Hepatocyte (in vitro differentiated cells): ENCODE measurements around the gene CCDC83. TPM values are rescaled to one million over a fixed set of nuclear protein-coding genes. Genes with fewer than 3 reads are reported as not detected.

ENCODE experiments used
- DNase-seq: peaks from one replicate; pipeline ENCODE4 v3.0.0-alpha.2; 2016; ENCODE audit warnings: low spot score
- H2AFZ ChIP-seq: fragments of 200-600 bp; sonication (generic); 2 replicates; pipeline ENCODE4 v1.6.0; 2016; ENCODE audit warnings: antibody characterized with exemption, mild to moderate bottlenecking
- H3K27ac ChIP-seq: fragments of 200-600 bp; sonication (generic); 2 replicates; pipeline ENCODE4 v1.5.1; 2016; ENCODE audit warnings: mild to moderate bottlenecking
- H3K27me3 ChIP-seq: fragments of 200-600 bp; sonication (generic); 2 replicates; pipeline ENCODE4 v1.6.1; 2016
- H3K36me3 ChIP-seq: fragments of 200-600 bp; sonication (generic); replicated peaks from 2 replicates; pipeline ENCODE4 v1.5.1; 2016; ENCODE audit warnings: low read depth; ENCODE audit not compliant: insufficient read depth
- H3K4me1 ChIP-seq: fragments of 200-600 bp; sonication (generic); 2 replicates; pipeline ENCODE4 v1.5.1; 2016; ENCODE audit warnings: mild to moderate bottlenecking, moderate library complexity; ENCODE audit not compliant: insufficient read depth
- H3K4me2 ChIP-seq: fragments of 200-600 bp; sonication (generic); 2 replicates; pipeline ENCODE4 v1.6.0; 2016
- H3K4me3 ChIP-seq: fragments of 200-600 bp; sonication (generic); 2 replicates; pipeline ENCODE4 v1.5.1; 2016; ENCODE audit warnings: mild to moderate bottlenecking
- H3K79me2 ChIP-seq: fragments of 200-600 bp; sonication (generic); 2 replicates; pipeline ENCODE4 v1.6.0; 2017; ENCODE audit warnings: mild to moderate bottlenecking
- H3K9me2 ChIP-seq: fragments of 200-600 bp; sonication (generic); replicated peaks from 2 replicates; pipeline ENCODE4 v1.6.0; 2017; ENCODE audit warnings: mild to moderate bottlenecking; ENCODE audit not compliant: insufficient read depth
- H3K9me3 ChIP-seq: fragments of 200-600 bp; sonication (generic); 2 replicates; pipeline ENCODE4 v1.5.1; 2016; ENCODE audit warnings: low read depth, mild to moderate bottlenecking
- H4K20me1 ChIP-seq: fragments of 200-600 bp; sonication (generic); 2 replicates; pipeline ENCODE4 v1.6.0; 2016; ENCODE audit warnings: mild to moderate bottlenecking; ENCODE audit not compliant: insufficient read depth, poor library complexity, severe bottlenecking
- EZH2 ChIP-seq: fragments of 200-600 bp; sonication (generic); IDR thresholded peaks from 2 replicates; pipeline ENCODE4 v1.6.1; 2016; ENCODE audit warnings: antibody characterized with exemption, mild to moderate bottlenecking, borderline replicate concordance
- EZH2phosphoT487 ChIP-seq: fragments of 200-600 bp; sonication (generic); IDR thresholded peaks from one replicate; pipeline ENCODE4 v1.6.1; 2018; ENCODE audit warnings: antibody characterized with exemption, mild to moderate bottlenecking, low read depth, moderate library complexity; ENCODE audit not compliant: unreplicated experiment, severe bottlenecking
- WGBS: methylation state at CpG from one replicate; pipeline ENCODE4 v1.1.6; 2016; ENCODE audit warnings: low lambda C conversion rate; ENCODE audit errors: missing lambda C conversion rate; 5-methylcytosine and 5-hydroxymethylcytosine counted together
- polyA plus RNA-seq: library from polyadenylated mRNA; unstranded; fragments of >200 nt; fragmentation: Nextera tagmentation; extraction: Ambion mirVana; gene quantifications from 2 replicates; pipeline ENCODE4 v1.2.1, GENCODE V29; 2016
- total RNA-seq: library from RNA; depleted of rRNA; stranded (reverse); fragments of >200 nt; gene quantifications from 2 replicates; pipeline ENCODE4 v1.2.3, GENCODE V29; 2014
- TF ChIP-seq, protein P1 (sequence below): fragments of 200-600 bp; sonication (generic); IDR thresholded peaks from 2 replicates; pipeline ENCODE4 v1.5.1; 2016; ENCODE audit warnings: antibody characterized with exemption, mild to moderate bottlenecking; ENCODE audit not compliant: poor library complexity

The CCDC83 gene
- total and polyA plus RNA-seq, 2 experiments from 2014 or later = not detected

DNA sequence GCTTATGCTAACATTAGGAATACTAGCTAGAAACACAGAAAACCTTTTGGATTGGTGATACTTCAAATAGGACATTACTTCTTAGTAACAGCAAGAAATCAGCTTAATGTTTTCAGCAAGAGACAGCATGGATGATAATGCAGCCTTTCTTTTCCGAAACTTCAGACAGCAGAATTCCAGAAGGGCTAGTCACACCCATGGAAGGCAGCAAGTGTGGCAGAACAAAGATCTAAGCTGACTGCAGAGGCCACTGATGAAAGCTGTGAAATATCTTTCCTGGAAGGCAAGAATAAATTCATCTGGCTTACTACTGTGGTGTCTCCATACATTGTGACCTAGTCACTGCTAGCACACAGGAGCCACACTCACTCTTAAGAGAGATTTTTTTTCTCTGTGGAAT lies 100.3 kb downstream of the CCDC83 start:
- Histone ChIP-seq H3K4me1 (no peaks in the 10 kb centered on the region), H3K4me2 (no peak overlapping the region), H3K4me3 (no peak overlapping the region), H3K27me3 (no peaks in the 10 kb centered on the region), H4K20me1 (peaks cover 3% of the 10 kb centered on the region), H3K9me2 (no peaks in the 10 kb centered on the region), H3K9me3 (no peaks in the 10 kb centered on the region), H3K79me2 (no peaks in the 10 kb centered on the region), H3K27ac (peak overlapping the region; percentile 23), H3K36me3 (peaks cover 4% of the 10 kb centered on the region), H2AFZ (no peak overlapping the region)
- TF ChIP-seq, protein P1, sequence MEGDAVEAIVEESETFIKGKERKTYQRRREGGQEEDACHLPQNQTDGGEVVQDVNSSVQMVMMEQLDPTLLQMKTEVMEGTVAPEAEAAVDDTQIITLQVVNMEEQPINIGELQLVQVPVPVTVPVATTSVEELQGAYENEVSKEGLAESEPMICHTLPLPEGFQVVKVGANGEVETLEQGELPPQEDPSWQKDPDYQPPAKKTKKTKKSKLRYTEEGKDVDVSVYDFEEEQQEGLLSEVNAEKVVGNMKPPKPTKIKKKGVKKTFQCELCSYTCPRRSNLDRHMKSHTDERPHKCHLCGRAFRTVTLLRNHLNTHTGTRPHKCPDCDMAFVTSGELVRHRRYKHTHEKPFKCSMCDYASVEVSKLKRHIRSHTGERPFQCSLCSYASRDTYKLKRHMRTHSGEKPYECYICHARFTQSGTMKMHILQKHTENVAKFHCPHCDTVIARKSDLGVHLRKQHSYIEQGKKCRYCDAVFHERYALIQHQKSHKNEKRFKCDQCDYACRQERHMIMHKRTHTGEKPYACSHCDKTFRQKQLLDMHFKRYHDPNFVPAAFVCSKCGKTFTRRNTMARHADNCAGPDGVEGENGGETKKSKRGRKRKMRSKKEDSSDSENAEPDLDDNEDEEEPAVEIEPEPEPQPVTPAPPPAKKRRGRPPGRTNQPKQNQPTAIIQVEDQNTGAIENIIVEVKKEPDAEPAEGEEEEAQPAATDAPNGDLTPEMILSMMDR = no peak
- no peak for TF ChIP-seq EZH2phosphoT487
- no peak for DNase-seq
- WGBS = 81% methylated on average over 1 of the region's 1 CpG

- TF ChIP-seq EZH2phosphoT487 (no peak), EZH2 (no peak)
- TF ChIP-seq, protein P1 = no peak
- Histone ChIP-seq H3K27ac (no peak overlapping the region), H4K20me1 (peaks cover 3% of the 10 kb centered on the region), H2AFZ (no peak overlapping the region), H3K9me3 (no peaks in the 10 kb centered on the region), H3K9me2 (no peaks in the 10 kb centered on the region), H3K36me3 (peaks cover 4% of the 10 kb centered on the region), H3K4me3 (no peak overlapping the region), H3K4me1 (no peaks in the 10 kb centered on the region), H3K79me2 (peaks cover 4% of the 10 kb centered on the region), H3K4me2 (no peak overlapping the region), H3K27me3 (no peaks in the 10 kb centered on the region)
- no peak for DNase-seq
- WGBS = 85% methylated on average over 3 of the region's 3 CpGs
Observed at GRCh38 chr11:85960678-85961077, 105.5 kb downstream of the CCDC83 start.

DNA sequence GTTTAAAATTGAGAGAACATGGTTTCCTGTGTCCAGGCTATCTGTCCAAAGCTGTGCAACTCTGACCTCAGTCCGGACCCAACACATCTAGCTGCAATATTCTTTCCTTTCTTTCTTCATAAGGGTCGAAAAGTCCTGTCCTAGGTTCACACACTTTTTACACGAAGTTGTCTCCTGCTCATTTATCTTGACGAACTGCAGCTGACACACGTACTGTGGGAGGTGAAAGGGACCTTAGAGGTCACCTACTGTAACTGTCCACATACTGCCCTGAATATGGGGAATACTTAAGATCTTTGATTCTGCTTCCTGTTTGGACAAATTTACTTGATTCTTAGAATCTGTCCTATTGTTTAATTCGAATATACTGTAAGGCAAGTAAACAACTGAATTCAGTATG lies 105.9 kb downstream of the CCDC83 start:
- no peaks in the 10 kb centered on the region for H3K9me3 ChIP-seq
- no peaks in the 10 kb centered on the region for H3K27me3 ChIP-seq
- no peak overlapping the region for H3K4me3 ChIP-seq
- 56% methylated on average over 6 of the region's 6 CpGs for WGBS
- H3K9me2 ChIP-seq = no peaks in the 10 kb centered on the region
- H2AFZ ChIP-seq = no peak overlapping the region
- H3K4me1 ChIP-seq = no peaks in the 10 kb centered on the region
- TF ChIP-seq, protein P1 = no peak
- H3K79me2 ChIP-seq = peaks cover 4% of the 10 kb centered on the region
- H4K20me1 ChIP-seq = peaks cover 3% of the 10 kb centered on the region
- DNase-seq = no peak
- no peak overlapping the region for H3K4me2 ChIP-seq
- peaks cover 4% of the 10 kb centered on the region for H3K36me3 ChIP-seq
- H3K27ac ChIP-seq = no peak overlapping the region

GRCh38 chr11:85961930-85962363 lies 106.8 kb downstream of the CCDC83 start:
- Histone ChIP-seq H3K79me2 (peaks cover 4% of the 10 kb centered on the region), H3K27ac (no peak overlapping the region), H2AFZ (no peak overlapping the region), H3K9me2 (no peaks in the 10 kb centered on the region), H4K20me1 (no peaks in the 10 kb centered on the region), H3K36me3 (peaks cover under 1% of the 10 kb centered on the region), H3K4me2 (no peak overlapping the region), H3K4me1 (no peaks in the 10 kb centered on the region), H3K27me3 (no peaks in the 10 kb centered on the region), H3K4me3 (no peak overlapping the region), H3K9me3 (no peaks in the 10 kb centered on the region)
- WGBS = 62% methylated on average over 5 of the region's 5 CpGs
- no peak for DNase-seq
- TF ChIP-seq EZH2phosphoT487 = no peak
- no peak for TF ChIP-seq EZH2
- TF ChIP-seq, protein P1 = no peak
